CD4-positive, alpha-beta T cell (primary cell): Measurements from ENCODE around the gene LRRC3C. TPM values are rescaled to one million over a fixed set of nuclear protein-coding genes. Genes with fewer than 3 reads are reported as not detected.
A peak's percentile ranks its signal among the peaks of the same experiment; 100 is the strongest.

Experiments
- ATAC-seq: fragments of 200-7000 bp; cut with Tn5 transposase; one replicate; pipeline ENCODE4 v1.10.0; 2022; ENCODE audit warnings: mild to moderate bottlenecking; ENCODE audit not compliant: poor library complexity
- CTCF ChIA-PET: fragments of 350-600 bp; sonication (Branson Sonifier 250); formaldehyde crosslinking; loops from one replicate; lab custom pipeline; 2021; ENCODE audit warnings: antibody characterized with exemption, inconsistent platforms; lab: Charles Lee
- POLR2A ChIA-PET: fragments of 350-600 bp; sonication (Branson Sonifier 250); formaldehyde crosslinking; loops from one replicate; lab custom pipeline; 2021; ENCODE audit warnings: antibody characterized with exemption, inconsistent platforms; lab: Charles Lee
- DNase-seq, 14 experiments: peaks; one replicate each; pipeline ENCODE4 v3.0.0-alpha.2; 2013 to 2020; ENCODE audit warnings: mixed read lengths in 2 of 14
- H3K27ac ChIP-seq, 2 donors: one replicate each; pipeline versions ENCODE4 v1.5.1 to v1.7.0; 2013; ENCODE audit warnings: low read length in 2 of 2, low read depth in 1 of 2, mild to moderate bottlenecking in 1 of 2
- H3K27me3 ChIP-seq, 2 experiments: 1 replicate in 1 of 2; 2 replicates in 1 of 2; pipeline versions ENCODE4 v1.6.1 to v1.7.0; 2013; ENCODE audit warnings: low read length in 2 of 2, control low read depth in 1 of 2, mild to moderate bottlenecking in 1 of 2, moderate library complexity in 1 of 2; ENCODE audit not compliant: insufficient read depth in 2 of 2, control insufficient read depth in 1 of 2
- H3K36me3 ChIP-seq: one replicate; pipeline ENCODE4 v1.6.1; 2013; ENCODE audit warnings: low read length, control low read depth; ENCODE audit not compliant: insufficient read depth
- H3K4me1 ChIP-seq: one replicate; pipeline ENCODE4 v1.6.1; 2013; ENCODE audit warnings: low read length, control low read depth; ENCODE audit not compliant: insufficient read depth
- H3K4me3 ChIP-seq: one replicate; pipeline ENCODE4 v1.5.1; 2013; ENCODE audit warnings: mild to moderate bottlenecking, low read length, moderate library complexity
- H3K9me3 ChIP-seq, 2 experiments: 1 replicate in 1 of 2; 2 replicates in 1 of 2; pipeline versions ENCODE4 v1.6.1 to v1.7.0; 2013; ENCODE audit warnings: low read length in 2 of 2, mild to moderate bottlenecking in 2 of 2, control low read depth in 1 of 2, moderate library complexity in 1 of 2; ENCODE audit not compliant: control insufficient read depth in 1 of 2, insufficient read depth in 1 of 2
- H3K27ac Mint-ChIP-seq: one replicate; pipeline ENCODE4 v1.8.0; 2020; ENCODE audit warnings: mixed read lengths
- H3K27me3 Mint-ChIP-seq: one replicate; pipeline ENCODE4 v1.8.0; 2021; ENCODE audit warnings: mixed read lengths
- H3K36me3 Mint-ChIP-seq: one replicate; pipeline ENCODE4 v1.8.0; 2021; ENCODE audit warnings: low read depth, mixed read lengths
- H3K4me1 Mint-ChIP-seq: one replicate; pipeline ENCODE4 v1.8.0; 2021; ENCODE audit warnings: low read depth, mixed read lengths
- H3K4me3 Mint-ChIP-seq: one replicate; pipeline ENCODE4 v1.8.0; 2020; ENCODE audit warnings: mild to moderate bottlenecking, mixed read lengths
- H3K9me3 Mint-ChIP-seq: one replicate; pipeline ENCODE4 v1.8.0; 2020; ENCODE audit warnings: mixed read lengths
- intact Hi-C, 2 experiments: fragments of 100-400 bp; cut with DNase I in 1 of 2; cut with micrococcal nuclease in 1 of 2; formaldehyde crosslinking; loops; one replicate each; pipeline versions ENCODE4 v1.15.1 to v1.9.0; 2023 to 2025; cut with DNase I, micrococcal nuclease
- total RNA-seq, 174 experiments: library from RNA in 2 of 174; stranded (reverse) in 2 of 174; gene quantifications; one replicate each; pipeline ENCODE4 v1.2.3 and lab custom pipeline; 2021 to 2026
- TF ChIP-seq, protein P1 (sequence below): fragments of 200-600 bp; IDR thresholded peaks from one replicate; pipeline ENCODE4 v1.8.0; 2022; ENCODE audit warnings: antibody characterized with exemption, mild to moderate bottlenecking

Gene LRRC3C
- total RNA-seq, 2 experiments from 2014 or later: not detected

DNA sequence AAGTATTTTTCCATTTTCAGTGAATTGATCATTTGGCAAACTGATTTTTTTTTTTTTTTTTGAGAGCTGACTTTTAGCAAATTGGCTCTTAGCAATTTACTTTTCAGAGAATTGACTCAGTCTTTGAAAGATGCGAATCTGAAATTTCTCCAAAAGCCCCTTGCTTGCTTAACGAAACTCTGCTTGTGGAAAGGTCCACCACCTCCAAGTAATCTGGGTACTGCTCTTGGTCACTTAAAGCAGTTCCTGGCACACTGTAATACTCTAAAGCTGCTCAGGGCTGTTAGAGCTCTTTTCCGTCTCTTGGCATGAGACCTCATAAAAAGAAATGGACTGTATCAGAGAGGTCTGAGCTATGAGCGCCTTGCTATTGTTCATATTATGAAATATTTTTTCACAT, 12.0 kb upstream of the LRRC3C start:
- DNase-seq: no peak
- Mint-ChIP-seq H3K27me3 (no peaks in the 10 kb centered on the region), H3K27ac (no peak overlapping the region), H3K9me3 (no peaks in the 10 kb centered on the region), H3K36me3 (peaks cover 75% of the 10 kb centered on the region), H3K4me3 (no peak overlapping the region), H3K4me1 (peaks cover 26% of the 10 kb centered on the region)
- intact Hi-C loops: no loop called here
- Histone ChIP-seq H3K27ac (no peak overlapping the region), H3K9me3 (no peaks in the 10 kb centered on the region), H3K27me3 (no peaks in the 10 kb centered on the region), H3K36me3 (peaks cover 27% of the 10 kb centered on the region), H3K4me1 (peaks cover 27% of the 10 kb centered on the region), H3K4me3 (no peak overlapping the region)
- POLR2A ChIA-PET: interaction anchor here (0.8 to 2.7 kb wide), 2 partner anchors 8 to 11 kb away, joined by 3 to 9 read pairs; no protein-coding TSS in a partner anchor
- TF ChIP-seq, protein P1, sequence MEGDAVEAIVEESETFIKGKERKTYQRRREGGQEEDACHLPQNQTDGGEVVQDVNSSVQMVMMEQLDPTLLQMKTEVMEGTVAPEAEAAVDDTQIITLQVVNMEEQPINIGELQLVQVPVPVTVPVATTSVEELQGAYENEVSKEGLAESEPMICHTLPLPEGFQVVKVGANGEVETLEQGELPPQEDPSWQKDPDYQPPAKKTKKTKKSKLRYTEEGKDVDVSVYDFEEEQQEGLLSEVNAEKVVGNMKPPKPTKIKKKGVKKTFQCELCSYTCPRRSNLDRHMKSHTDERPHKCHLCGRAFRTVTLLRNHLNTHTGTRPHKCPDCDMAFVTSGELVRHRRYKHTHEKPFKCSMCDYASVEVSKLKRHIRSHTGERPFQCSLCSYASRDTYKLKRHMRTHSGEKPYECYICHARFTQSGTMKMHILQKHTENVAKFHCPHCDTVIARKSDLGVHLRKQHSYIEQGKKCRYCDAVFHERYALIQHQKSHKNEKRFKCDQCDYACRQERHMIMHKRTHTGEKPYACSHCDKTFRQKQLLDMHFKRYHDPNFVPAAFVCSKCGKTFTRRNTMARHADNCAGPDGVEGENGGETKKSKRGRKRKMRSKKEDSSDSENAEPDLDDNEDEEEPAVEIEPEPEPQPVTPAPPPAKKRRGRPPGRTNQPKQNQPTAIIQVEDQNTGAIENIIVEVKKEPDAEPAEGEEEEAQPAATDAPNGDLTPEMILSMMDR: no peak
- ATAC-seq: no peak
- CTCF ChIA-PET: interaction anchor here (0.6 kb wide), 1 partner anchor 31 kb away, joined by 3 read pairs; no protein-coding TSS in a partner anchor

DNA sequence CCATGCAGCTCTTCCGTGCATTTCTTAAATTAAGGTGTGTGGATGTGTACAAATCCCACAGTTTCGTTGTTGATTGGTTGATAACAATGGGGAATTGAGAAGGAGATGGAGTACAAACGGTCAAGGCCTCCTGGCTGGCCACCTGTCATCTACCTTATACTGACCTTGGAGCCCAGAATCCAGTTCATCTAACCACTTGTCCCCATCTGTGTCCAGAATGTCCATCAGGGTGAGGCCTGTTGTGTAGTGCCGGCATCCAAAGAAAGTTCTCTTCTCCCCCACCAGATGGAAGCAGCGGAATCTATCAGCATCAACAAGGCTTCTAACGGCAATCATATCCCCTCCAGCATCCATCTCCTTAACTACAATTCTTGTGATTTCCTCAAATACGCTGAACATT, 10.6 kb upstream of the LRRC3C start:
- POLR2A ChIA-PET: interaction anchor here (0.6 to 2.7 kb wide), 3 partner anchors 9 to 66 kb away, joined by 3 to 9 read pairs (median 3); partner anchors contain the start of gene PSMD3
- ATAC-seq: no peak
- no peak overlapping the region for H3K4me3 Mint-ChIP-seq
- intact Hi-C loops: no loop called here
- H3K4me3 ChIP-seq: no peak overlapping the region
- H3K4me1 ChIP-seq: peaks cover 41% of the 10 kb centered on the region
- H3K9me3 Mint-ChIP-seq: no peaks in the 10 kb centered on the region
- no peaks in the 10 kb centered on the region for H3K9me3 ChIP-seq
- no peak for DNase-seq
- CTCF ChIA-PET: no interaction called here
- no peak overlapping the region for H3K27ac ChIP-seq
- no peak overlapping the region for H3K27ac Mint-ChIP-seq
- peaks cover 40% of the 10 kb centered on the region for H3K4me1 Mint-ChIP-seq
- H3K36me3 Mint-ChIP-seq: peaks cover 79% of the 10 kb centered on the region
- H3K27me3 ChIP-seq: no peaks in the 10 kb centered on the region
- TF ChIP-seq, protein P1: no peak
- H3K27me3 Mint-ChIP-seq: no peaks in the 10 kb centered on the region
- peaks cover 35% of the 10 kb centered on the region for H3K36me3 ChIP-seq

DNA sequence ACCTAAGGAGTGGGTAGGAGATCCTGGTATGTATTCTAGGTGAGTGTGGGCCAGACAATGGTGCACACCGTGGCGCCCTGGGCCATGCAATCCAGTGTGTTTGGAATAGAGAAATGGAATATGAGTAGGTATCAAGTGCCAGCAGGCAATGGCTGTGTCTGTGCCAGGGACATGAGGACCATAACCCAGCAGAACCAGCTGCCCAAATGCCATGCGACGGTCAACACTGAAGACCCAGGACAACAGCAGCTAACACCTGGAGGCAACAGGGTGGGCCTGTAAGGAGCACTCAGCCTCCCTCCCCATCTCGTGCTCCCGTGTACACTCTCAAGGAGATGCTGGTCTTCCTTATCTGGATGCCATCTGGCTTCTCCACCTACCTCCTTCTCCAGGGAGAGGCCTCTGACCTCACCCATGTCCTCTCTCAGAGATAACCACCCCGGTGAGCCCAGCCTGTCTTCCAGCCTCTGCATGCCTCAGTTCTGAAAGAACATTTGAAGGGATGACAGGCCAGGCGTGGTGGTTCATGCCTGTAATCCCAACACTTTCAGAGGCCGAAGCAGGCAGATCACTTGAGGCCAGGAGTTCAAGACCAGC, 8.3 kb upstream of the LRRC3C start:
- Mint-ChIP-seq H3K27me3 (no peaks in the 10 kb centered on the region), H3K9me3 (no peaks in the 10 kb centered on the region), H3K4me1 (peaks cover 58% of the 10 kb centered on the region), H3K36me3 (peaks cover 77% of the 10 kb centered on the region), H3K4me3 (no peak overlapping the region), H3K27ac (peak overlapping the region; percentile 47)
- H3K4me3 ChIP-seq: no peak overlapping the region
- no peak overlapping the region for H3K27ac ChIP-seq
- CTCF ChIA-PET: no interaction called here
- H3K9me3 ChIP-seq: no peaks in the 10 kb centered on the region
- ATAC-seq (no peak), DNase-seq (no peak)
- POLR2A ChIA-PET: interaction anchor here (2.3 kb wide), 1 partner anchor 8 kb away, joined by 15 read pairs; the partner anchor contains the start of genes LRRC3C and ORMDL3
- intact Hi-C loops: no loop called here
- TF ChIP-seq, protein P1: no peak
- H3K27me3 ChIP-seq: no peaks in the 10 kb centered on the region
- H3K36me3 ChIP-seq: peaks cover 54% of the 10 kb centered on the region
- H3K4me1 ChIP-seq: peaks cover 63% of the 10 kb centered on the region
